ENCODE results near the gene GFRA4. TPM values are rescaled to one million over a fixed set of nuclear protein-coding genes. Genes with fewer than 3 reads are reported as not detected.

Gene GFRA4
- total and polyA plus RNA-seq, 4 donors: not detected

DNA sequence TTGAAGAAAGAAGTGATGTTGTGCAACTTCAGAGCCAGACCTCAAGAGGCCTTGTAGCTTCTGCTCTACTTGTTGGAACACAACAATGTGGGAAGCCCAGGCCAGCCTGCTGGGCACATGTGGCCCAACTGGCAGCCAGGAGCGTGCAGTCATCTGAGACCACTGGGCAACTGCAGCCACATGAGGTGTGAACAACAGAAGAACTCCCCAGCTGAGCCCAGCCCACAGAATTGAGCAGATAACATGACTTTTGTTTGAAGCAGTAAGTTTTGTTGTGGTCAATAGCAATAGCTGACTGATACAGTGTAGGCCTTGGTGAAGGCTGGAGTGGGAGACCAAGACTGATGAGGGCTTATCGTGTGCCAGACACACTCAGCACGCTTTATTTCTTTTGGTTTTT is 27.2 kb upstream of the GFRA4 start:
- H3K4me3 ChIP-seq: no peak overlapping the region
- H3K9me3 ChIP-seq (ENCODE audit: control insufficient read depth in 4 of 4, insufficient read depth in 3 of 4, low read length in 3 of 4): peaks cover 0 to 2% (median 0%) of the 10 kb centered on the region in 4 donors
- no peaks in the 10 kb centered on the region for H3K36me3 ChIP-seq (ENCODE audit: control insufficient read depth in 4 of 4, insufficient read depth in 4 of 4, low read length in 4 of 4)
- peaks cover 0 to 15% (median 5%) of the 10 kb centered on the region in 5 donors for H3K4me1 ChIP-seq (ENCODE audit: control insufficient read depth in 5 of 5, insufficient read depth in 5 of 5, low read length in 5 of 5)
- ATAC-seq (ENCODE audit: insufficient read depth, low FRiP score): no peak
- no peak for DNase-seq
- TF ChIP-seq, protein P1, sequence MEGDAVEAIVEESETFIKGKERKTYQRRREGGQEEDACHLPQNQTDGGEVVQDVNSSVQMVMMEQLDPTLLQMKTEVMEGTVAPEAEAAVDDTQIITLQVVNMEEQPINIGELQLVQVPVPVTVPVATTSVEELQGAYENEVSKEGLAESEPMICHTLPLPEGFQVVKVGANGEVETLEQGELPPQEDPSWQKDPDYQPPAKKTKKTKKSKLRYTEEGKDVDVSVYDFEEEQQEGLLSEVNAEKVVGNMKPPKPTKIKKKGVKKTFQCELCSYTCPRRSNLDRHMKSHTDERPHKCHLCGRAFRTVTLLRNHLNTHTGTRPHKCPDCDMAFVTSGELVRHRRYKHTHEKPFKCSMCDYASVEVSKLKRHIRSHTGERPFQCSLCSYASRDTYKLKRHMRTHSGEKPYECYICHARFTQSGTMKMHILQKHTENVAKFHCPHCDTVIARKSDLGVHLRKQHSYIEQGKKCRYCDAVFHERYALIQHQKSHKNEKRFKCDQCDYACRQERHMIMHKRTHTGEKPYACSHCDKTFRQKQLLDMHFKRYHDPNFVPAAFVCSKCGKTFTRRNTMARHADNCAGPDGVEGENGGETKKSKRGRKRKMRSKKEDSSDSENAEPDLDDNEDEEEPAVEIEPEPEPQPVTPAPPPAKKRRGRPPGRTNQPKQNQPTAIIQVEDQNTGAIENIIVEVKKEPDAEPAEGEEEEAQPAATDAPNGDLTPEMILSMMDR (IDR thresholded peaks at IDR 0.05; ENCODE audit: control extremely low read depth, extremely low read depth): no peak
- WGBS, 2 donors: 93 to 96% methylated on average over 3 of the region's 3 CpGs
- no peak overlapping the region for H3K27ac ChIP-seq (ENCODE audit: low read depth in 1 of 2, low read length in 1 of 2)
- no peaks in the 10 kb centered on the region for H3K27me3 ChIP-seq (ENCODE audit: control insufficient read depth in 3 of 3, insufficient read depth in 3 of 3, low read length in 2 of 3)
- H3K9ac ChIP-seq (ENCODE audit: insufficient read depth in 1 of 2, low read length in 2 of 2): no peak overlapping the region

DNA sequence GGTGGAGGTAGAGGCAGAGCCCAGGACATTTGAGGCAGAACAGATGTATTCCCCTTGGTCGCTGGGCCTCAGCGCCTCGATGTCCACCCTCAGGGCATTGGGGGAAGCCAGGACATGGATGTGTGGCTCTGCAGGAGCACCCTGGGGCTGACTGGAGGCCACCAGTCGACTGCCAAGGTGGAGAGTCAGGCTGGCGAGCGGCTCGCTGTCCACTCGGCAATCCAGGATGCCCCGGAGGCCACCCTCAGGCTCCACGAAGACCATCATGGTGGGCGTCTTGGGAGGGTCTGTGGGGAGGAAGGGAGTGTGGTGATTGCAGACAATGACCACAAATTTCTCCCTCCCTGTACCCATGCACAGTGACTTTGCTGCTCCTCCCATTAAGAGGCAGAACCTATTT is 26.8 kb upstream of the GFRA4 start:
- Histone ChIP-seq H3K36me3 (ENCODE audit: control insufficient read depth in 4 of 4, insufficient read depth in 4 of 4, low read length in 4 of 4) (no peaks in the 10 kb centered on the region), H3K4me3 (no peak overlapping the region), H3K9me3 (ENCODE audit: control insufficient read depth in 4 of 4, insufficient read depth in 3 of 4, low read length in 3 of 4) (peaks cover 0 to 2% (median 0%) of the 10 kb centered on the region in 4 donors), H3K27me3 (ENCODE audit: control insufficient read depth in 3 of 3, insufficient read depth in 3 of 3, low read length in 2 of 3) (no peaks in the 10 kb centered on the region), H3K9ac (ENCODE audit: insufficient read depth in 1 of 2, low read length in 2 of 2) (no peak overlapping the region), H3K4me1 (ENCODE audit: control insufficient read depth in 5 of 5, insufficient read depth in 5 of 5, low read length in 5 of 5) (peaks cover 0 to 15% (median 5%) of the 10 kb centered on the region in 5 donors), H3K27ac (ENCODE audit: low read depth in 1 of 2, low read length in 1 of 2) (no peak overlapping the region)
- ATAC-seq (ENCODE audit: insufficient read depth, low FRiP score) (no peak), DNase-seq (no peak)
- TF ChIP-seq, protein P1 (IDR thresholded peaks at IDR 0.05; ENCODE audit: control extremely low read depth, extremely low read depth): no peak
- WGBS, 2 donors: 94% methylated on average over 9 to 11 of the region's 11 CpGs

DNA sequence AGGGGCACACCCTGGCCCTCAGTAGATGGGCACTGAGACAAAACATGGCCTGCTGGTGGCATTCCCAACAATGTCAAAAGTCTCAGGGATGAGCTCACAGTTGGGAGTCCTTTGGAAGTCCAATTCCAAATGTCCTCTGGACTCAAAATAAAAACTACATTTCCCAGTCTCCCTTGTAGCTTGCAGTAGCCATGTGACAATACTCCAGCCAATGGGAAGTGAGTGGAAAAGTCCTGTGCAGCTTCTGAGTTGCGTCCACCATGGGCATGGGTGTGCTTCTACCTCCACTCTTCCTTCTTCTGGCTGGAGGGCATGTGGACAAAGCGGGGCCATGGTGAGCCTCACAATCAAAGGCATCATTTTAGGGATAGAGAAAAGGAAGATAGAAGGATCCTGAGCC is 24.5 kb upstream of the GFRA4 start:
- Histone ChIP-seq H3K27ac (ENCODE audit: low read depth in 1 of 2, low read length in 1 of 2) (no peak overlapping the region), H3K4me1 (ENCODE audit: control insufficient read depth in 5 of 5, insufficient read depth in 5 of 5, low read length in 5 of 5) (peaks cover 0 to 15% (median 5%) of the 10 kb centered on the region in 5 donors), H3K36me3 (ENCODE audit: control insufficient read depth in 4 of 4, insufficient read depth in 4 of 4, low read length in 4 of 4) (no peaks in the 10 kb centered on the region), H3K27me3 (ENCODE audit: control insufficient read depth in 3 of 3, insufficient read depth in 3 of 3, low read length in 2 of 3) (no peaks in the 10 kb centered on the region), H3K9me3 (ENCODE audit: control insufficient read depth in 4 of 4, insufficient read depth in 3 of 4, low read length in 3 of 4) (peaks cover 0 to 2% (median 0%) of the 10 kb centered on the region in 4 donors), H3K4me3 (no peak overlapping the region), H3K9ac (ENCODE audit: insufficient read depth in 1 of 2, low read length in 2 of 2) (no peak overlapping the region)
- ATAC-seq (ENCODE audit: insufficient read depth, low FRiP score): no peak
- 59 to 74% methylated on average over 2 of the region's 2 CpGs for WGBS, 2 donors
- TF ChIP-seq, protein P1 (IDR thresholded peaks at IDR 0.05; ENCODE audit: control extremely low read depth, extremely low read depth): no peak
- peak; percentile 28 to 68 (median 65) for DNase-seq

DNA sequence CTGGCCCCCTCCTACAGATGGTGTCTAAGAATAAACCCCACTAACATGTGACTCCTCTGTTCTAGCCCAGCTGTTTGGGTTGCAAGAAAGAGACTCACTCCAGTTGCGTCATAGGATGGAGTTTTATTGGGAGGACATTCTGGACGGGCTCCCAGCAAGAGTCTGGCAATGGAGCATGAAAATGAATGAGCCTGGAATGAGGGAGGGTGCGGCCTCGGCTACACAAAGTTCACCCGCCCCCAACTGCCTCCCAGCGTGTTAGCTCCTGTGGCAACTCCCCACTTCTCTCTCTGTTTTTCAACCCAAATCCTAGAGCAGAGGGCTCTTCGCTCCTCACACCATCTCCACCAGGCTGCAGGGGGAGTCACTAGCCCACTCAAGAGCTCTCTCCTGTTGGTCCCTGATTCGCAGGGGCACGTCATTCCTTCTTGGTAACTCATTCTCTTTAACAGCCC is 23.7 kb upstream of the GFRA4 start:
- no peak overlapping the region for H3K9ac ChIP-seq (ENCODE audit: insufficient read depth in 1 of 2, low read length in 2 of 2)
- H3K27ac ChIP-seq (ENCODE audit: low read depth in 1 of 2, low read length in 1 of 2): peak overlapping the region in 1 of 2 donors; percentile 48
- H3K9me3 ChIP-seq (ENCODE audit: control insufficient read depth in 4 of 4, insufficient read depth in 3 of 4, low read length in 3 of 4): peaks cover 0 to 2% (median 0%) of the 10 kb centered on the region in 4 donors
- ATAC-seq (ENCODE audit: insufficient read depth, low FRiP score) (peak; percentile 39), DNase-seq (peak; percentile 91 to 98 (median 97))
- H3K4me1 ChIP-seq (ENCODE audit: control insufficient read depth in 5 of 5, insufficient read depth in 5 of 5, low read length in 5 of 5): peaks cover 0 to 19% (median 5%) of the 10 kb centered on the region in 5 donors
- TF ChIP-seq, protein P1 (IDR thresholded peaks at IDR 0.05; ENCODE audit: control extremely low read depth, extremely low read depth): no peak
- peaks cover 0 to 2% (median 0%) of the 10 kb centered on the region in 3 donors for H3K27me3 ChIP-seq (ENCODE audit: control insufficient read depth in 3 of 3, insufficient read depth in 3 of 3, low read length in 2 of 3)
- no peak overlapping the region for H3K4me3 ChIP-seq
- H3K36me3 ChIP-seq (ENCODE audit: control insufficient read depth in 4 of 4, insufficient read depth in 4 of 4, low read length in 4 of 4): no peaks in the 10 kb centered on the region
- WGBS, 2 donors: 44 to 61% methylated on average over 9 of the region's 9 CpGs

All from lung (tissue), 12 donors.